Thyroid gland (tissue), 4 donors: ENCODE measurements around the gene CLPSL2.

Source experiments
- POLR2A ChIP-seq, 2 donors: fragments of 450-650 bp; IDR thresholded peaks; one replicate each; pipeline ENCODE4 v1.6.1; 2017; ENCODE audit warnings: antibody characterized with exemption in 2 of 2, mild to moderate bottlenecking in 2 of 2, moderate library complexity in 1 of 2
- TF ChIP-seq, protein P1 (sequence below), 6 experiments: fragments of 200-600 bp in 3 of 6; fragments of 450-650 bp in 3 of 6; sonication (generic) in 3 of 6; IDR thresholded peaks; one replicate each; pipeline ENCODE4 v1.5.1; 2016 to 2019; ENCODE audit warnings: antibody characterized with exemption in 6 of 6, mild to moderate bottlenecking in 2 of 6, inconsistent platforms in 1 of 6, moderate library complexity in 1 of 6

DNA sequence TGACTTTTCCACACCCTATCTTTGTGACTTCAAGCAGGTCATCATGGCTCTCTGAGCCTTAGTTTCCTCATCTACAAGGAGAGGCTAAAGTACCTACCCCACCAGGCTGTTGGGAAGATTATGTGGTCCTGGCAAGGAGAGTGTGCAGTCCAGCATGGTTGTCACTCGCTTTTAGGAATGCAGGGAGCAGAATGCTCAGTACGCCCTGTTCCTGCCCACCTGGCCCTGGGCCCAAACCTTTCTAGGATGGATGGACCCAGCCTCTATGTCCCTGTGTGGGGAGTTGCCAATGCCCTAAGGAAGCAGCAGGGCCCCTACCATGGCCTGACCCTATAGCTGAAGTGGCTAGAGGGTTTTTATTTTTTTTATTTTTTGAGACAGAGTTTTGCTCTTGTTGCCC, 2.0 kb downstream of the CLPSL2 start:
- TF ChIP-seq POLR2A (IDR thresholded peaks at IDR 0.05), result no peak
- TF ChIP-seq, protein P1, sequence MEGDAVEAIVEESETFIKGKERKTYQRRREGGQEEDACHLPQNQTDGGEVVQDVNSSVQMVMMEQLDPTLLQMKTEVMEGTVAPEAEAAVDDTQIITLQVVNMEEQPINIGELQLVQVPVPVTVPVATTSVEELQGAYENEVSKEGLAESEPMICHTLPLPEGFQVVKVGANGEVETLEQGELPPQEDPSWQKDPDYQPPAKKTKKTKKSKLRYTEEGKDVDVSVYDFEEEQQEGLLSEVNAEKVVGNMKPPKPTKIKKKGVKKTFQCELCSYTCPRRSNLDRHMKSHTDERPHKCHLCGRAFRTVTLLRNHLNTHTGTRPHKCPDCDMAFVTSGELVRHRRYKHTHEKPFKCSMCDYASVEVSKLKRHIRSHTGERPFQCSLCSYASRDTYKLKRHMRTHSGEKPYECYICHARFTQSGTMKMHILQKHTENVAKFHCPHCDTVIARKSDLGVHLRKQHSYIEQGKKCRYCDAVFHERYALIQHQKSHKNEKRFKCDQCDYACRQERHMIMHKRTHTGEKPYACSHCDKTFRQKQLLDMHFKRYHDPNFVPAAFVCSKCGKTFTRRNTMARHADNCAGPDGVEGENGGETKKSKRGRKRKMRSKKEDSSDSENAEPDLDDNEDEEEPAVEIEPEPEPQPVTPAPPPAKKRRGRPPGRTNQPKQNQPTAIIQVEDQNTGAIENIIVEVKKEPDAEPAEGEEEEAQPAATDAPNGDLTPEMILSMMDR (IDR thresholded peaks at IDR 0.05), result no peak
